PC-3 (cell line): Measurements from ENCODE around the gene PLEKHM2.

Source experiments
- CTCF ChIP-seq: fragments of 300-600 bp; sonication (generic); conservative IDR thresholded peaks from 2 replicates; pipeline ENCODE4 v1.5.1; 2017; ENCODE audit warnings: antibody characterized with exemption, low read depth, mild to moderate bottlenecking, low read length
- EZH2 ChIP-seq: fragments of 300-600 bp; sonication (generic); IDR thresholded peaks from one replicate; pipeline ENCODE4 v1.6.1; 2017; ENCODE audit warnings: antibody characterized with exemption, mild to moderate bottlenecking, low read length; ENCODE audit not compliant: unreplicated experiment

GRCh38 chr1:15674386-15675159 is 9.5 kb upstream of the PLEKHM2 start:
- TF ChIP-seq CTCF (no peak), EZH2 (no peak)
